Measurements from ENCODE around the gene TTLL8. TPM values are rescaled to one million over a fixed set of nuclear protein-coding genes. Genes with fewer than 3 reads are reported as not detected.

Gene TTLL8
- polyA plus RNA-seq, 1 experiment: not detected

GRCh38 chr22:50101870-50102565 lies 43.9 kb upstream of the TTLL8 start:
- POLR2A ChIA-PET: no interaction called here
- TF ChIP-seq, protein P1, sequence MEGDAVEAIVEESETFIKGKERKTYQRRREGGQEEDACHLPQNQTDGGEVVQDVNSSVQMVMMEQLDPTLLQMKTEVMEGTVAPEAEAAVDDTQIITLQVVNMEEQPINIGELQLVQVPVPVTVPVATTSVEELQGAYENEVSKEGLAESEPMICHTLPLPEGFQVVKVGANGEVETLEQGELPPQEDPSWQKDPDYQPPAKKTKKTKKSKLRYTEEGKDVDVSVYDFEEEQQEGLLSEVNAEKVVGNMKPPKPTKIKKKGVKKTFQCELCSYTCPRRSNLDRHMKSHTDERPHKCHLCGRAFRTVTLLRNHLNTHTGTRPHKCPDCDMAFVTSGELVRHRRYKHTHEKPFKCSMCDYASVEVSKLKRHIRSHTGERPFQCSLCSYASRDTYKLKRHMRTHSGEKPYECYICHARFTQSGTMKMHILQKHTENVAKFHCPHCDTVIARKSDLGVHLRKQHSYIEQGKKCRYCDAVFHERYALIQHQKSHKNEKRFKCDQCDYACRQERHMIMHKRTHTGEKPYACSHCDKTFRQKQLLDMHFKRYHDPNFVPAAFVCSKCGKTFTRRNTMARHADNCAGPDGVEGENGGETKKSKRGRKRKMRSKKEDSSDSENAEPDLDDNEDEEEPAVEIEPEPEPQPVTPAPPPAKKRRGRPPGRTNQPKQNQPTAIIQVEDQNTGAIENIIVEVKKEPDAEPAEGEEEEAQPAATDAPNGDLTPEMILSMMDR (IDR thresholded peaks at IDR 0.05; ENCODE audit: insufficient read depth, low read depth, low read length): no peak
- CTCF ChIA-PET: no interaction called here
- Histone ChIP-seq H3K27me3 (ENCODE audit: control insufficient read depth, insufficient read depth, low read length) (no peaks in the 10 kb centered on the region), H3K4me3 (ENCODE audit: low read depth, low read length) (no peak overlapping the region), H3K36me3 (ENCODE audit: control insufficient read depth, insufficient read depth, low read length) (no peaks in the 10 kb centered on the region)
- DNase-seq (ENCODE audit: low read depth): no peak

DNA sequence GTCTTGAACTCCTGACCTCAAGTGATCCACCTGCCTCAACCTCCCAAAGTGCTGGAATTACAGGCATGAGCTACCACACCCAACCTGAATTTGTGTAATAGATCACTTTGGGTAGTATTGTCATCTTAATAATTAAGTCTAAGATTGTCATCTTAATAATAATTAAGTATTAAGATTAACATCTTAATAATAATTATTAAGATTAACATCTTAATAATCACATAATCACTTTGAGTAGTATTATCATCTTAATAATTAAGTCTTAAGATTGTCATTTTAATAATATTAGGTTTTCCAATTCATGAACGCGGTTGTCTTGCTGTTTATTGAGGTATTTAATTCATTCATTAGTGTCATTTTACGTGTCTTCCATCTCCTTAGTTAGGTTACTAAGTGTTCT lies 40.0 kb upstream of the TTLL8 start:
- ChIA-PET POLR2A (no interaction called here), CTCF (no interaction called here)
- Histone ChIP-seq H3K36me3 (ENCODE audit: control insufficient read depth, insufficient read depth, low read length) (no peaks in the 10 kb centered on the region), H3K27me3 (ENCODE audit: control insufficient read depth, insufficient read depth, low read length) (peaks cover 5% of the 10 kb centered on the region), H3K4me3 (ENCODE audit: low read depth, low read length) (no peak overlapping the region)
- DNase-seq (ENCODE audit: low read depth): no peak
- TF ChIP-seq, protein P1 (IDR thresholded peaks at IDR 0.05; ENCODE audit: insufficient read depth, low read depth, low read length): no peak

- POLR2A ChIA-PET: no interaction called here
- Histone ChIP-seq H3K36me3 (ENCODE audit: control insufficient read depth, insufficient read depth, low read length) (no peaks in the 10 kb centered on the region), H3K27me3 (ENCODE audit: control insufficient read depth, insufficient read depth, low read length) (peaks cover 8% of the 10 kb centered on the region), H3K4me3 (ENCODE audit: low read depth, low read length) (no peak overlapping the region)
- CTCF ChIA-PET: no interaction called here
- DNase-seq (ENCODE audit: low read depth): no peak
- TF ChIP-seq, protein P1 (IDR thresholded peaks at IDR 0.05; ENCODE audit: insufficient read depth, low read depth, low read length): no peak
These were observed 34.2 kb upstream of the TTLL8 start for GRCh38 chr22:50092342-50092741.

DNA sequence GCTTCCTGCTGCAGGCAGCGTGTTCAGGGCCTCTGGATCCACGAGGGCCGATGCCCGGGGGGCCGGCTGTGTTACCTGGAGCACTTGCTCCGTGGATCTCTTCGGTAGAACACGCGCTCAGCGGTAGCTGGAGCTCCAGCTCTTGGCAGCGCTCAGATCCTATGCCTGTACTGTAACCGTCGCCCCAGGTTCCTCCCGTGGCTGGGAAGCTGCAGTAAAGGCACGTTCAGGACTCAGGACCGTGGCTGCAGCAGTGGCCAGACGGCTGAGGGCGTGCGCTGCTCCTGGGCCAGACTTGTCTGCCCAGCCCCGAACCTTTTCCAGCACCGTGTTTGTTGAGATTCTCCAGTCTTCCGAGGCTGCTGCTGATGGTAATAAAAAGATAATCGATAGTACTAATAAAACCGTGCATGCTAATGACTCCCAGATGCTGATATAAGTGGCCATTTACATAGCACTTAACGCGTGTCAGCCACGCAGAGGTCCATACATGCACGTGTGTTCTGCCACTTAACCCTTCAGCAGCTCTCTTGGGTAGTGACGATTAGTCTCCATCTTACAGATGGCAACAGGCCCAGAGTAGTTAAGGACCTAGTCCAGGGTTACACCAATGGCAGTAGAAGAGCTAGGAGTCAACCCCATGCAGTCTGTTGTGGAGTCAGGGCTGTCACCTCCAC lies 33.1 kb upstream of the TTLL8 start:
- H3K36me3 ChIP-seq (ENCODE audit: control insufficient read depth, insufficient read depth, low read length): no peaks in the 10 kb centered on the region
- H3K4me3 ChIP-seq (ENCODE audit: low read depth, low read length): no peak overlapping the region
- ChIA-PET CTCF (interaction anchor here (1.1 kb wide), 1 partner anchor 11 kb away, joined by 4 read pairs; no protein-coding TSS in a partner anchor), POLR2A (no interaction called here)
- DNase-seq (ENCODE audit: low read depth): no peak
- TF ChIP-seq, protein P1 (IDR thresholded peaks at IDR 0.05; ENCODE audit: insufficient read depth, low read depth, low read length): no peak
- H3K27me3 ChIP-seq (ENCODE audit: control insufficient read depth, insufficient read depth, low read length): peaks cover 6% of the 10 kb centered on the region

GRCh38 chr22:50090412-50090714 lies 32.3 kb upstream of the TTLL8 start:
- TF ChIP-seq, protein P1 (IDR thresholded peaks at IDR 0.05; ENCODE audit: insufficient read depth, low read depth, low read length): no peak

More at GRCh38 chr22:50090412-50090714, 32.3 kb upstream of the TTLL8 start:
- POLR2A ChIA-PET: no interaction called here
- DNase-seq (ENCODE audit: low read depth): no peak
- H3K4me3 ChIP-seq (ENCODE audit: low read depth, low read length): no peak overlapping the region
- CTCF ChIA-PET: interaction anchor here (1.1 kb wide), 1 partner anchor 10 kb away, joined by 4 read pairs; no protein-coding TSS in a partner anchor
- peaks cover 5% of the 10 kb centered on the region for H3K27me3 ChIP-seq (ENCODE audit: control insufficient read depth, insufficient read depth, low read length)
- H3K36me3 ChIP-seq (ENCODE audit: control insufficient read depth, insufficient read depth, low read length): no peaks in the 10 kb centered on the region
